Endothelial cell of hepatic sinusoid (primary cell): ENCODE data around the gene MYO3B.
"Not testable (repeated sequence)": the region's sequence is repeated elsewhere in the genome, so short reads cannot be mapped to it uniquely, and the experiment has no call there.

Experiments used
- in situ Hi-C: cut with HindIII; loops from 2 replicates; pipeline ENCODE4 v1.10.0; 2017; ENCODE audit warnings: low sequenced_read_pairs

MYO3B gene

DNA sequence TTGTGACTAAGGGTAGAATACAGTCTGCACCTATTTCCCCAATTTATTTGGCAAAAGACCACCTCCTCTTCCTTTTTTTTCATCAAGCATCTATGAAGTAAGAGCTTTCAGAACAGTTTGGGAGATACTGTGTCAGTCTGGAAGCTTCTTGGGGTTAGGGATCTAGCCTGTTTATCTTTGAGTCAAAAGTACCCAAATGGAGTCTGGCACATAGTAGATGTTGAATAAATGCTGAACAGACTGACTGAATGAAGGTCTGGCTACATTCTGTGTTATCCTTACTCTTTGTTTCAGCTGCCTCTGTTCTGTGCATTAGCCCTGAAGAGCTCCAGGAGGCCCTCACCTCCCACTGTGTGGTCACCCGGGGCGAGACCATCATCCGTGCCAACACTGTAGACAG lies 223.2 kb downstream of the MYO3B start:
- in situ Hi-C loops: loop anchor here (25.0 kb wide), 1 partner anchor 411 kb away; the partner anchor contains the start of gene GAD1

DNA sequence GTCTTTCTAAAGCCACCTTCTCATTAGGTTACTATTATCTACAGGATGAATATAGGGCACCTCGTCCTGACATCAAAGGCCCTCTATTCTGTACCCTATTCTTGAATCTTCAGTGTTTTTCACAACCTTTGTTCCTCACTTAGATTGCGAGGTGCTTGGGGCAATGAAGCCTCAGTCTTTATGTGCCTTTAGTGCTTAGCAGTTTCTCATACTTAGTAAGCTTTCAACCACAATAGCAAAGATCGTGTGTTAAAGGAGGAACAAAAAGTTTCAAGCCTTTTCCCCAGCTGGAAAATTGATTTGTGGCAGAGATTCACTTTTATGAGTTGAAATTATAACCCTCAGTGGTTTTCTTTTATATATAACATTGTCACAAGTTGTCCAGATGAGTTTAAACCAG lies 226.9 kb downstream of the MYO3B start:
- in situ Hi-C loops: loop anchor here (25.0 kb wide), 1 partner anchor 407 kb away; the partner anchor contains the start of gene GAD1

DNA sequence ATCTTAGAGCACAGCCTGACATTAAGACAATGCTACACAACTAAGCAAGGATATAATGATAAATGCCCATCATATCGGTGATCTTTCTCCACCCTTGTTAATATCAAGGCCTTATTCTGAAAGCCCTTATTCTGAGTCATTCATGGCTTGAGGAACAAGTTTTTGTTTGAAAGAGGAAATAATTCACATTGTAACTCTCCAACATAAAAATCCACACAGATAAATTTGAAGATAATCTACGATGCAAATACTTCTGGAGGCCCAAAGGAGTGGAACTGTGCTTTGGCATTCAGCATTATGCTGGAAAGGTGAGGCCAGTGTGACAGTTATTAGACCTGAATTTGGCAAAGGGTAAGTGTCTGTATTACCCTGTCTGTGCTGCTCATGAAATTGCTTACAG lies 227.4 kb downstream of the MYO3B start:
- in situ Hi-C loops: loop anchor here (25.0 kb wide), 1 partner anchor 407 kb away; the partner anchor contains the start of gene GAD1

DNA sequence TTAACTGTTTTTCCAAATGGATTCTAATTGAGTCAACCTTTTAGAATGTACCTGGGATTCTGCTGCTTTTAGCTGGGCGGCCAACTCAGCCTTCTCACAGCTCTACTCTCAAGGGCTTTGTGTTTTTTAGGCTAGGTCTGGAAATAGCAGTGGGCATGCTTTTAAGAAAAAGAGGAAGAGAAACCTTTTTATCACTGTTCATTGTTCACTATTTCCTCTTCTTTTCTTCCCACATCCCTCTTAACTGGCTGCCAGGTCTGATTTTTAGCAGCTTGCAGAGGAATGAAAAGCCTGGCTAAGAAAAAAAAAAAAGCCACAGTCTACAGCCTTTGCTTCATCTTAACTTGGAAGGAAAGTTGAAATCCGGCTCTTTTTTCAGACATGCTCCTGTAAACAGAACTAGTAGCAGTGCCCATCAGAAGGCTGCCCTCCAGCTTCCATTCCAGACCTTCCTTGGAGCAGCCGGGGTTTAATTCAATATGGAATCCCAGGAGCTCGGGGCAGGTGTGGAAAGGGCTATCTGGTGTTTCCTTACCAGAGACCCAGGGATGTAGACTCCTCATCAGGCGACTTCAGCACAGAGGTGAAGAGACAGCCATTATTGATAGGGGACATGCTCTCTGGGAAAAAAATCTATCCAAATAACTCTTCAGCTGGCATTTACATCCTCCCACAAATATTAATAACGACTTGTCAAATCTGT lies 230.7 kb downstream of the MYO3B start:
- in situ Hi-C loops: loop anchor here (25.0 kb wide), 1 partner anchor 404 kb away; the partner anchor contains the start of gene GAD1

DNA sequence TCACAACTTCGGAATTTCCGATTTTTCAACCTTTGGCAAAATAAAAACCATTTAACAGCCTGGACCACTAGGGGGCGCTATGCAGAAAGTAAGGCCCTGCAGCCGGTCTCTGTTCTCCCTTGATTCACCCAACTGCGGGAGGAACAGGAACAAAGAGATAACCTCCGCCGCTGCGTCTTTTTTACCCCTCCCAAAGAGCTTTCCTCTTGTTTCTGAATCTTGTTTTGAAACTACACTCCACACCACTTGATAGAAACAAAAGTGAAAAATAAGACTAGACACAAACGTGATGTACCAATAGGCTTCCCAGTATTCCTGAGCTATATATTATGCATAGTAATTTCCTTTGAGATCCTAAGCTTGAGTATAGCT lies 231.2 kb downstream of the MYO3B start:
- in situ Hi-C loops: loop anchor here (25.0 kb wide), 1 partner anchor 403 kb away; the partner anchor contains the start of gene GAD1

DNA sequence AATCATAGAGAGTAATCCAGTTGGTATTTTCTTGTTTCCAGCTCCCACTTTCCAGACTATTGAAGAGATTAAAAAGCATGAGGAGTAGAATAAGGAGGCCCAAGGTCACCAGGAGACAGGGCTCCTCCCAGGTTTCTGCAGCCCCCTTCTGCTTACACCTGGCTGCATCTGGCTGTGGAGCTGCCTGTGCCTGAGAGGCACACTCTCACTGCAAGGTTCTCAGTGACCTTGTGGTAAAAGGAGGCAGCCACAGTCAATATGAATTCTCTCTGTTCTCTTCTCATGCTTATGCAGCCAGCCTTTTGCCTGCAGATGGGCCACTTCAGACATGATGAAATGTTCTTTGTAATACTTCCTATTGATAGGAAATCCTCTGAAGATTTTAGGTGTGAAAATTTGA lies 233.7 kb downstream of the MYO3B start:
- in situ Hi-C loops: loop anchor here (25.0 kb wide), 1 partner anchor 401 kb away; the partner anchor contains the start of gene GAD1

DNA sequence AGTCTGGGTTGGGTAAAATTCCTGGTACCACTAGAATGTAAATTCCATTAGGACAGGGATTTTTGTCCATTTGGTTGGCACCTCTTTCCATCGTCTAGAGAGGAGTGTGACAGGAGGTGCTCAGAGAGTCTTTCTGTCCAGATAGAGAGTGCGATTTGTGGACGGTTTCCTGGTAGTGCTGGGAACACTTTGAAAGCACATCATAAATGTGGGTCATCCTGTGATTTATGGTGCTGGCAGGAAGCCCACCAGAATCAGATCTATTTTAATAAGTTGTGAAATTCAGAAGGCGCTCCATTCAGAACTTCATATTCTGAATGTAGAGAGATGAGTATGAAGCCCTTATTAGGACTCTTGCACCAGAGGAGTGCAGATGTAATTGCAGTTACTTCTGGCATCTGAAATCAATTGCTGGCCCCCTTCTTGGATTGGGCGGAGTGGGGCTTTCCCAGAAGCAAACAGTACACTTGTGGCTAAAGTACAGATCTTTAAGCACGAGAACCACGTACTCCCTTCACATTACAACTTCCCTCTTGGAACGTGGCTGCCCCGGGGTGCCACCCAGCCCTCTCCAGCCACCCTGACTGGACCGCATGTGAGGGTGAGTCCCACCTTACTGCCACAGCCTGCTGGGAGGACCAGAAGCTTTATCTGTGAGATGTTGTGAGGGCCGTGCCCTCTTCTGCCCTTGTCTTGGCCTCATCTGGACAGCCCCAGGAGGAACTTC lies 243.2 kb downstream of the MYO3B start:
- in situ Hi-C loops: loop anchor here (25.0 kb wide), 1 partner anchor 391 kb away; the partner anchor contains the start of gene GAD1

DNA sequence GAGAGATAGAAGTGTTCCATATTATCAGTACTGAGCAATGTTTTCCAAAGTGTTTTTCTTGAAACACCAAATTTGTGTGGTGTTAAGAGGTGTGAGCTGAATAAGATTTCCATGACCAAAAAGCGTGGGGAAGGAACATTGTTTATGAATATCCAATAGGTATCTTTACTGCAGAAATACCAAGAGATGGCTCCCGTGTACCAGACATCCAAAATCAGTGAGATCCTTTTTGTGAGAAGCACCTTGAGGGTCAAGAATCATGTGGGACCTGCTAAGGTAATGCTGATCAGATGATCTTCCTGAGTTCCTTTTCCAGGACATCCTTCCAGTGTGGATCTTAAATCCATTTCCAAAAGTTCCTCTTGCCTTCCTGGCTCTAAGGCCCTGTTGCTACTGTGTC lies 246.0 kb downstream of the MYO3B start:
- in situ Hi-C loops: loop anchor here (25.0 kb wide), 1 partner anchor 388 kb away; the partner anchor contains the start of gene GAD1

DNA sequence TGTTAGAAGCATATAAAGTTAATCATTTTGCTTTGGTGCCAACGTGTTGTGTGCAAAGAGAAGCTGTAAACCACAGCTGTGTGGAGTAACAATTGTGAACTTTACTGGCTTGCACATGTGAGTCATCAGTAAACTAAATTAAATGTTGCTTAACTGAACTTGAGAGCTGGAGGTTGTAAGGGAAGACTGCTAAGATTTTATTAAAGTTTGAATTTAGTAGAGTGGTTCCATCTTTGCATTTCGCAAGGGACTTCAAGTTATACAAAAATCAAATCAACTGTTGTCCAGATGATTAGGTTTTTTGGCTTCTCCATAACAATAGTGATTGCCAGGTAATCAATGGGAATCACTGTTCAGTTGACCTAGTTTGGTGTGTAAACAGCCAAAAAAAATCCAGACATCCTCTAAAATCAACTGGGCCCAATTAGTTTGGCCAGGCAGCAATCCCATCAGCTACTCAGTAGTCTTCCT lies 247.4 kb downstream of the MYO3B start:
- in situ Hi-C loops: no loop called here

DNA sequence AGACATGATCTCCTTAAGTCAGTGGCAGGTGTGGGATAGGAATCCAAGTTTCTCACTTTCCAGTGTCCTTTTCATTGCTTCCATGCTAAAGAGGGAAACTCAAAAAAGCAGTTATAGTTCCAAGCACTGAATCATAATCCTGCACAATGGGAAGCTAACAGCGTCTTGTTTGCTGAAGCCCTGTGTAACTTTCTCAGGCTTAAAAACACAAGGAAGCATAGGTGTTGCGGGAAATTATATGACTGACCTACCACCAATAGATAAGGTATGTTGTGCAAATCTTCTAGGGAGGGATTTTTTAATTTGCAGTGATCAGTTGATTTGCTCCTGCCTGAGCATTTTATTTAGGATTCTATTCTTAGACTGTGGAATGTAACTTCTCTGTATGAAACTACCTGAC lies 250.9 kb downstream of the MYO3B start:
- in situ Hi-C loops: no loop called here

DNA sequence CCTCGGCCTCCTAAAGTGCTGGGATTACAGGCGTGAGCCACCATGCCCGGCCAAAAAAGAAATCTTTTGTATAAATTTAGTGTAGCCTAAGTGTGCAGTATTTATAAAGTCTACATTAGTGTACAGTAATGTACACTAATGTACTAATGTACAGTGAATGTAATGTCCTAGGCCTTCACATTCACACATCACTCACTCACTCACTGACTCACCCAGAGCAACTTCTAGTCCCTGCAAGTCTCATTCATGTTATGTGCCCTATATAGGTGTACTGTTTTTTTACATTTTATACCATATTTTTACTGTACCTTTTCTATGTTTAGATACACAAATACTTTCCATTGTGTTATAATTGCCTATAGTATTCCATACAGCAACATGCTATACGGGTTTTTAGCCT lies 254.9 kb downstream of the MYO3B start:
- in situ Hi-C loops: no loop called here

DNA sequence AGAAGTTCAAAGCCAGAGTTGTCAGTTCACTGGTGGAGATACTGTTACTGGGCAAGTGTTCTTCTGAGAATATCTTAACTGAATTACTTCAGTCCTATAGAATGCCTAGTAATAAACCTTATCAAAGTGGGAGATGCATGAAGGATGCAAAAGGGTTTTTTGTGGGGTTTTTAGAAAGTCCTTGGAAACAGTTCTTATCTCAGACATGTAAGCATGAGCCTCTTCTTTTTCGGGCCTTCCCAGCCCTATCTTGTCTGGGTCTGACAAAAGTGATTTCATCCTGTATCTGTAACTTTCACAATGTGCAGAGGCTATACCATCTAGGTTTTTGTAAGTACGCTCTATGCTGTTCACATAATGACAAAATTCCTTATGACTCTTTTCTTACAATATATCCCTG lies 255.5 kb downstream of the MYO3B start:
- in situ Hi-C loops: no loop called here

DNA sequence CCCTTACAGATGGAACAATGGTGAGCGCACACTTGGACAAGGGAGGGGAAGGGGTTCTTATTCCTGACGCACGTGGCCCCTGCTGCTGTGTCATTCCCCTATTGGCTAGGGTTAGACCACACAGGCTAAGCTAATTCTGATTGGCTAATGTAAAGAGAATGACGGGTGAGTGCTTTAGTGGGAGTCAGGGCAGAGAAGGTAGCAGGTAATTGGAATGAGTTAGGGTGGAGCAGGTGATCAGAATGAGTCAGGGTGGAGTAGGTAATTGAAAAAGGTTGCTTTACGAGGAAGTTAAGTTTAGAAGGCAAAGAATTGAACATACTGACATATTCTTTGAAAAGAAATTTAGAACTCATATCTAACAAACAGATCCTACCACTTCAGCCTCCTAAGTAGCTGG lies 256.4 kb downstream of the MYO3B start:
- in situ Hi-C loops: not testable (repeated sequence)

DNA sequence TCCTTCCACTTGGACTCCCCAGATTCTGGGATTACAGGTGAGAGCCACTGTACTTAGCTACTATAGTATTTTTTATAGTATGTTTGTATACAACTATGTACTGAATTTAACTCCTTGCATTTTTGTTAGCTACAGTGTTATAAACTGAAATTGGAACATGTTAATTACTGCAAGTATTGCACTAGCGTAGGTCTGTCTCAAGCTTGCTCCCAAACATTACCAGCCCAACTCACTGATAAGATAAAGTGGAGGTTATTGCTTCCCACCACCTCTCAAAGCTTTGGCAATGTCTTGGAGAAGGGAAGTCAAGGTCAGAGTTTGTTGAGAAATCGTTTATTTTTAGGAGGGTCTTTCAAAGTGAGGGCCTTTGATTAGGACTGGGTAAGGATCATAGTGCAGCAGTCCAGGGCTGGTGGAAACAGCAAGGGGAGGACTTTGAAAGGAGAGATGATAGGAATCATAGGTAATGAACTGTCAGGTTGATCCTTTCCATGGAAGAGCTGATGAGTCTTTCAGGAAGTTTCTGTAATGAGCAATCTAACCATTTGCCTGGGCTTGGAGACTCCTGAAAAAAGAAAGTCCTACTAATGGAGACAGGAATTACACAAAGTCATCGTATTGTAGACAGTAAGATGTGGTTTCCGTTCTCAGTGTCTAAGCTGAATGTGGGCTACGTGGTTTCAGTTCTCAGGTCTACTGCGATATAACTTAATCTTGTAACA lies 257.1 kb downstream of the MYO3B start:
- in situ Hi-C loops: no loop called here

DNA sequence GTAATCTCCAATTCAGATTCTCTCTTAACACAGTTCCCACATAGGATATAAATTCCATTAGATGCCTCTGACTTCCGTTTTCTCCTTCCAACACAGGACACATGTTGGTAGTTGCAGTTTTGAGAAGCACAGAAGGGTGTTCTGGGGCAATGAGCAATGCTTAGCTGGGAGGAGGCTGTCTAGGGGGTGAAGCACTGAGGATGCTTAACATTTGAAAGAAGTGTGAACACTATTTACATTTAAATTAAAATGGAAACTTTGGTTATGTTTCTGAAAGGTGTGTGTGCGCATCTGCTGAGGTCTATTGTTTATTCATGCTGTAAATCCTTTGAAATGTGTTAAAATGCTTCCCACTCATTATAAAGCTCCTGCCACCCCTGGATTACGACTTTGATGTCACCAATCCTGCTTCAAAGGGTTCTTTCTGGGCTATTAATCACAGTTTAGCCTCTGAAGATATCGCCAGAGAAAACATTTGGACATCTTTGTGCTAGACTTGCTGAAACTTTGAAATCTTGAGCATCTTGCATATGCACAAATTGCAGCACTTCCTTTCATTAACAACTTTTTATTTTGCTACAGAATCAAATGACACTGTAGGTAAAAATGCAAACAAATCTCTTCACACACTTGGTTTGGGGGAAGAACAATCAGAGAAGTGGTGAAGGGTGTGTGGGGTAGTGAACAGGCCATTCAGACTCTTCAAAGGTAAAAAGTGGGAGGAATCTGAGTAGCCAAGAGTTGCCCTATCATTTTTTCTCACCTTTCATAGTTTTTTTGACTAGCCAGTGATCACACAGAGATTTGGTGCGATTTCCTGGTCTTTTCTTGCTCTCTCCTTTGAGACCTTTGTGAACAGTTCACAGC lies 258.4 kb downstream of the MYO3B start:
- in situ Hi-C loops: no loop called here

DNA sequence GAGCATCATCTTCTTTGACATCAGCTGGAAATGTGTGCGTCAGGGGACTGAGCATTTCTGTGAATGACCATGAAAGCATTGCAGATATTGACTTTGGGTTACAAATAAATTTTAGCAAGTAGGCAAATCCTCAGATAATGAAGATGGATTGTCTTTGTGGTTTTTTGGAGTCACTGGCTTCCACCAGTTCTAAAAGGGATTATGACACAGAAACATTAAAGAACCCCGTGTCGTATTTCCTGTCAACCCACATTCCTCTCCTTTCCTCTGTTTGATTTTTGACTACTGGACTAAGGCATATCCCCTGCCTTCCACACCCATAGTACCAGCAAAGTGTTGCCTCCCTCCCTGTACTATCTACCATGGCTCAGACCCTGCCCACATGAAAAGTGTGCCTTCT lies 268.1 kb downstream of the MYO3B start:
- in situ Hi-C loops: no loop called here

DNA sequence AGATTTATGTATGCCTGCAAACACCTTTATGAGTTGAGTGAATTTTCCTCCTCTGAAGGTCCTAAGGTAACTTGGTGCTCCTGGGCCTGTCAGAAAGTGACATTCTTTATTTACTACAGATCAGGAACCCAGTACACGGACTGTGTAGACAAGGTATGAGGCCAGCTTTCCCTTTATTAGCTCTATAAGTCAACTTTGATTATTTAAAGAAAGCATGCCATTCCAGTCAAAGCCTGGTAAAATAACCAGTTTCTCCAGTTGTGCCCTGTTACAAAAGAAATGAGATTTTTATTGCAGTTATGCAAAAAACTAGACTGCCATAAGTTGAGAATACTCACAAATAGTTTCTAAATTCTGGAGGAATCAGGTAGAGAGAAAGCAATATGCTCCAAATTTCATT lies 271.1 kb downstream of the MYO3B start:
- in situ Hi-C loops: no loop called here

DNA sequence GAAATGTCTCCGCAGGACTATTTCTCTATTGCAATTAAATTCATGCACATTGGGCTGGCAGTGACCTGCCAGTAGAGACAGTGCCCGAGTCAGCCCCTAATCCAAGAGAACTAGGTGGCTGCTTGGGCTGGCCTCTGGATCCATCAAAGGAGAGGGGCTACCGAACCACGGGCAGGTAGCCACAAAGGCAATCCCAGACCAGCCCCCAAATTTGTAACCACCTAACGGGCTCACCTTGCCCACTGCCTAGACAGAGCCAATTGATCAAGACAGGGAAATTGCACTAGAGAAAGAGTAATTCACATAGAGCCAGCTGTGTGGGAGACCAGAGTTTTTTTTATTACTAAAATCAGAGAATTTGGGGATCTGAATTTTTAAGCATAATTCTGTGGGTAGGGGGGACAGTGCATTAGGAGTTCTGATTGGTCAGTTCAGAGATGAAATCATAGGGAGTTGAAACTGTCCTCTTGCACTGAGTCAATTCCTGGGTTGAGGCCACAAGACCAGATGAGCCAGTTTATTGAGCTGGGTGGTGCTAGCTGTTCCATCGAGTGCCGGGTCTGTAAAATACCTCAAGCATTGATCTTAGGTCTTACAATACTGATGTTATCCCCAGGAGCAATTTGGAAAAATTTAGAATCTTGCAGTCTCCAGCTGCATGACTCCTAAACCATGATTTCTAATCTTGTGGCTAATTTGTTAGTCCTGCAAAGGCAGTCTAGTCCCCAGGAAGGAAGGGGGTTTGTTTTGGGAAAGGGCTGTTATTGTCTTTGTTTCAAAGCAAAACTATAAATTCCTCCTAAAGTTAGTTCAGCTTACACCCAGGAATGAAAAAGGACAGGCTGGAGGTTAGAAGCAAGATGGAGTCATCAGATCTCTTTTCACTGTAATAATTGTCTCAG lies 276.8 kb downstream of the MYO3B start:
- in situ Hi-C loops: no loop called here
